LNCAP (cell line): Measurements from ENCODE around the gene GALNT6.

ENCODE experiments used
- TF ChIP-seq, protein P1 (sequence below): fragments of 450-650 bp; IDR thresholded peaks from 2 replicates; pipeline ENCODE4 v1.5.1; 2017; ENCODE audit warnings: mild to moderate bottlenecking

GALNT6 gene

DNA sequence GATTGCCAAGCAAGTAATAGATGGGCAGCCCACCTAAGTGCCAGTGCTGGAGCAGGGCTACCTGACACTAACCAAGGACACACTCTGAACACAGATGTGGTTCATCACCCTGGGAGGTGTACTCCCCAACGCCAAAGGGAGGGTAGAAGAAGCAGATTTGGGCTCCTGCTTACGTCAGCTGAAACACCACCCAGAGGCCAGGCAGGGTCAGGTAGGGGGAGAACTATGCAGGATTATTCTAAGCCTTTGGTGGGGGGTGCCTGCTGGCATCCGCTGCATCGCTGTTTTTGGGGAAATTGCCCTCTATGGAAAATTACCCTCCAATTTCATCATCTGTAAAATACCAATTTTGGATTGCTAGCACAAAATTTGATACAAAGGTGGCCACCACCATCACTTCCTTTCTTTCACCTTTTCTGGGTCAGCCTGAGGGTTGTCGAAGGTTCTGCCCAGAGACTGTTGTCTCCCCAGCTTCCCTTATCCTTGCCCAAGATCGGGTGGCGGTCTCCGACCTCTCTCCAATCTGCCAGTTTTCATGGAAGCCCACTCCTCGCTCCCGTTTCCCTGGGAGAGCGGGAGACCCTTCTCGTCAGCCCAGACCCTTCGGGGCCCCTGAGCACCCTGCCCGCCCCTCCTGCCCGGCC is 67.8 kb downstream of the GALNT6 start:
- TF ChIP-seq, protein P1, sequence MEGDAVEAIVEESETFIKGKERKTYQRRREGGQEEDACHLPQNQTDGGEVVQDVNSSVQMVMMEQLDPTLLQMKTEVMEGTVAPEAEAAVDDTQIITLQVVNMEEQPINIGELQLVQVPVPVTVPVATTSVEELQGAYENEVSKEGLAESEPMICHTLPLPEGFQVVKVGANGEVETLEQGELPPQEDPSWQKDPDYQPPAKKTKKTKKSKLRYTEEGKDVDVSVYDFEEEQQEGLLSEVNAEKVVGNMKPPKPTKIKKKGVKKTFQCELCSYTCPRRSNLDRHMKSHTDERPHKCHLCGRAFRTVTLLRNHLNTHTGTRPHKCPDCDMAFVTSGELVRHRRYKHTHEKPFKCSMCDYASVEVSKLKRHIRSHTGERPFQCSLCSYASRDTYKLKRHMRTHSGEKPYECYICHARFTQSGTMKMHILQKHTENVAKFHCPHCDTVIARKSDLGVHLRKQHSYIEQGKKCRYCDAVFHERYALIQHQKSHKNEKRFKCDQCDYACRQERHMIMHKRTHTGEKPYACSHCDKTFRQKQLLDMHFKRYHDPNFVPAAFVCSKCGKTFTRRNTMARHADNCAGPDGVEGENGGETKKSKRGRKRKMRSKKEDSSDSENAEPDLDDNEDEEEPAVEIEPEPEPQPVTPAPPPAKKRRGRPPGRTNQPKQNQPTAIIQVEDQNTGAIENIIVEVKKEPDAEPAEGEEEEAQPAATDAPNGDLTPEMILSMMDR: no peak

DNA sequence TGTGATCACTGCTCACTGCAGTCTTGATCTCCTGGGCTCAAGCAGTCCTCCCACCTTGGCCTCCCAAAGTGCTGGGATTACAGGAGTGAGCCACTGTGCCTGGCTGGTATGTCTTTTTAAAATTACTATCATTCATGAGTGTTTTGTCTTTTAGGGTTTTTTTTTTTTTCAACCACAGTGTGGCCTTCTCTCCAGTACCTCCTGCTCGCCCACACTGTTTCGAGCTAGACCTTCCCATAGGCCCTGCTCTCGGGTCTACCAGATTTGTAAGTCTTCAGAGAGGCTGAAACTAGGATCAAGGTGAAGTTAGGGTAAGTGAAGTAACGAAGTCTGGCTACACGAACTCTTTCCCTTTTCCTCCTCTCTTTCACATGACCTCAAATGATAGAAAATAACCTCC is 68.8 kb downstream of the GALNT6 start:
- TF ChIP-seq, protein P1: no peak

DNA sequence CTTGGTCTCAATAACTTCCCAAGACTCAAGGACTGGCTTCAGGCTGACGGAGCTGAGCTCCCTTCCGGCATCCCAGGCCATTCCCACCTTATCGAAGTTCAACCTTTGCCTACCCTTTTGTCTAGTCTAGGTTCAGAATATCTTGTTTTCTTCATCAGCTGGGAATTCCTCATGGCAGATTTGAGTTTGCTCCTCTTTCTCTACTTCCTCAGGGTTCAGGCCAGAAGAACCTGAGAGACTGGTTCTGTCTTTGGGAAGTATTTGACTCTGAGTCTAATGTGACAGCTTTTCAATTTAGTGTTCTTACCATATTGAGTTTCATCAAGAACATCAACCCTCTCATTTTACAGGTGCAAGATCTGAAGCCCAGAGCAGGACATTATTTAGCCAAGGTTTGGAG is 69.3 kb downstream of the GALNT6 start:
- TF ChIP-seq, protein P1: no peak

DNA sequence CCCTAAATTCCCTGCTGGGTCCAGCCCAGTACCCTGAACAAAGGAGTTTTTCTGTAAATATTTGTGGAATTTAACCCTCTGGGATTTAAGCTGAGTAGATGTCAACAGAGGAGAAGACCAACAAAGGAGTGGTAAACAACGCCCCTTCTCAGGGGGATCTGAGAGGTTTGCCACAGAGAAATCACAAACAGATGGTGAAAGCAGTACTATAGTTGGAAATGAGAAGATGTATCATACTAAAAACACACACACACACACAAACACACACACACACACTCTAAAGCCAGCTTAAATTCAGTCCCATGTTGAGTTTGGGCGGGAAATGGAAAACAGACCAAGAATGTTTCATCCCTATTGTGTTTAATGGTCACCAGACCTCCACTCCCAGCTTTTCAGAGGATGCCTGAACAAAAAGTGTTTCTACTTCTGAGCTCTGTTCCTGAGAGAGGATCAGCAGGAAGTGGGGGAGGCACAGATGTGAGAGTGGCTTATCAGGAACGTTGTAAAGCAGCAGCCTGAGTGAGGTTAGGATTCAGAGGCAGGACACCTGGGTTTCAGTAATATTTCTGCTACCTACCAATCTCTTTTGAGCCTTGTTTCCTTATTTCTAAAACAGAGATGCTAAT is 70.4 kb downstream of the GALNT6 start:
- TF ChIP-seq, protein P1: no peak

DNA sequence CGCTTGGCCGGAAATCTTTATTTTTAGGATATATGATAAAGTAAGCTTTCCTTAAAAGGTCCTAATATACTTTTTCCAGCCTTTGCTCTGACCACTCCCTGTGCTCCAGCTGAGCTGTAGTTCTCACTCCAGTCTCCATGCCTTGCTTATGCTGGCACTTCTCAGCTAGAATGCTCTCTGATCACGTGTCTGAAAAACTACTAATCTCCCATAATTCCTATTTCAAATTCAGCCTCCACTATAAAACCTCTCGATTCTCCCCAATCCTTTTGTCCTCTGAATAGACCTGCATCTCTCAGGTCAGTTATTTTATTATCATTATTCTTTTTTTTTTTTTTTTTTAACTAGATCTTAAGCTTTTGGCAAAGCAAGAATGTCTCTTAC is 70.9 kb downstream of the GALNT6 start:
- TF ChIP-seq, protein P1: no peak

DNA sequence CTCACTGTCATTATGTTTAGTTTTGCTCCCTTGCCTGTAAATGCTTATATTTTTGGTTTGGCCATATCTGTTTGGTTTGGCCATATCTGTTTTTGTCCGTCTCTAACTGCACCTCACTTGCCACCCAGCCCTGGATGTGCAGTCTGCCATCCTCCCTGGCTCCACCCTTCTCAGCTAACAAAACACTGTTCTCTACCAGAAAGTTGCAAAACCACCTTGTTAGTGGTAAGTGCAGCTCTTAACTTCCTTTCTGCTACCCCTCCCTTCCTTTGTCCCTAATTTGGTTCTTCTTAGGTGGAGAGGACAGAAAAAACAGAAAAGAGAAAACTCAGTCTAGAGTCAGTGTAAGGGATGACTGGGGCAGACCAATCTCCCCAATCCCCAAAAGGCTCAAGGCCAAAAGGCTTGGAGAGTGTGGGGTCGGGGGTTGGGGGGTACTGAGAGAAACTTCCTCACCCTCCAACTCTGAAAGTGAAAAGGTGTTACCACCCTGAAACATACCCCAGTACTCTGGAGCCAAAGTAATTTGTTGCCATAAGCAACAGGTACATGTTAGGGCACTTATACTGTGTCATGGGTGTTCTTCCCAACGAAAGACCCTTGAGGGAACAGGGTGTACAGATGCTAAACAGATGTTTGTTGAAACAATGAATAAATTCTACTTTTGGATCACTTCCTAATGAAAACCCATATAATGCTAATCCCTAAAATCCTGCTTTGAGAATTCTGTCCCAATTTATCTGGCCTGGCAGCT is 72.2 kb downstream of the GALNT6 start:
- TF ChIP-seq, protein P1: no peak

DNA sequence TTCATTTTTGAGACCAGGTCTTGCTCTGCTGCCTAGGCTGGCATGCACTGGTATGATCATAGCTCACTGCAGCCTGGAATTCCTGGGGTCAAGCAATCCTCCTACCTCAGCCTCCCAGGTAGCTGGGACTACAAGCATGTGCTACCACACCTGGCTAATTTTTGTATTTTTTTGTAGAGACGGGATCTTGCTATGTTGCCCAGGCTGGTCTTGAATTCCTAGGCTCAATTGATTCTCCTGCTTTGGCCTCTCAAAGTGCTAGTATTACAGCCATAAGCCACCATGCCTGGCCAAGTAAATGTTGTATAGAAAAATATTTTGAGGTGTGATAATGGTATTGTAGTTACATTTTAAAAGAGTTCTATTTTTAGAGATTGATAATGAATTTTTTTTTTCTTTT is 79.8 kb downstream of the GALNT6 start:
- TF ChIP-seq, protein P1: no peak
